Measurements from ENCODE around the gene ACSS1. TPM values are rescaled to one million over a fixed set of nuclear protein-coding genes. Genes with fewer than 3 reads are reported as not detected.

The ACSS1 gene
- total RNA-seq, 2 experiments from 2014 or later = 38.3 to 40.3 TPM

DNA sequence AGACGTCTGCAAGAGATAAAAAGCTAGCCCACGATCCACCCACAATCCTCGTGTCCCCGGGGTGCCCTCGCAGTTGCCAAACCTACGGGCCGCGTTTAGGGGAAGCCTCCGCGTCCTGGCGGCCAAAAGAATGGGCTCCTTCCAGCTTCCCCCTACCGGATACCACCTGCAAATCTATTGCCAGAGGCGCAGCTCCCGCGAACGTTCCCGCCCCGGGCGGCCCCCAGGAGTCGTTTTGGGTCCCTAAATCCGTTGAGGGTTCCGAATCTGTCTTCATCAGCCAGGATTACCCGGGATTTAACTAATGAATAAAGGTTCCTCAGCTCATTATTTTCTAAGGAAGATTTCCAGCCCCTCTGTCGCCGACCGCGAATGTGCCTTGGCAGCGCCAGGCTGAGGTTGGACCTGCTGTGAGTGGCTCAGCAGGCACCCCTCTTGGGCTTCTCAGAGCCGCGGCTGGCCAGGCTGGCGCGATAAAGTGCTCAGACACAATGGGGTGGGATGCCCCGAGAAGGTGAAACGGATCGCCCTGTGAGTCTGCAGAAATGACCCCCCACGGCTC is 26.8 kb upstream of the ACSS1 start:
- POLR2A ChIA-PET = interaction anchor here (0.7 kb wide), 1 partner anchor 28 kb away, joined by 3 read pairs; no protein-coding TSS in a partner anchor

GRCh38 chr20:25083773-25084625 is 26.1 kb upstream of the ACSS1 start:
- DNase-seq = no peak
- Mint-ChIP-seq H3K36me3 (ENCODE audit: low read depth) (peaks cover 2% of the 10 kb centered on the region), H3K27ac (no peak overlapping the region), H3K9me3 (no peaks in the 10 kb centered on the region), H3K27me3 (peaks cover 64% of the 10 kb centered on the region), H3K4me3 (no peak overlapping the region), H3K4me1 (peaks cover 9% of the 10 kb centered on the region)
- POLR2A ChIA-PET = interaction anchor here (0.6 to 0.7 kb wide), 2 partner anchors 27 to 66 kb away, joined by 3 read pairs; no protein-coding TSS in a partner anchor
- CTCF ChIA-PET = no interaction called here

More for the DNA sequence above, 26.8 kb upstream of the ACSS1 start:
- H3K27me3 Mint-ChIP-seq = peaks cover 58% of the 10 kb centered on the region
- no peaks in the 10 kb centered on the region for H3K9me3 Mint-ChIP-seq
- DNase-seq = no peak
- H3K36me3 Mint-ChIP-seq (ENCODE audit: low read depth) = peaks cover 2% of the 10 kb centered on the region
- H3K4me3 Mint-ChIP-seq = no peak overlapping the region
- H3K4me1 Mint-ChIP-seq = peaks cover 12% of the 10 kb centered on the region
- CTCF ChIA-PET = no interaction called here
- no peak overlapping the region for H3K27ac Mint-ChIP-seq

DNA sequence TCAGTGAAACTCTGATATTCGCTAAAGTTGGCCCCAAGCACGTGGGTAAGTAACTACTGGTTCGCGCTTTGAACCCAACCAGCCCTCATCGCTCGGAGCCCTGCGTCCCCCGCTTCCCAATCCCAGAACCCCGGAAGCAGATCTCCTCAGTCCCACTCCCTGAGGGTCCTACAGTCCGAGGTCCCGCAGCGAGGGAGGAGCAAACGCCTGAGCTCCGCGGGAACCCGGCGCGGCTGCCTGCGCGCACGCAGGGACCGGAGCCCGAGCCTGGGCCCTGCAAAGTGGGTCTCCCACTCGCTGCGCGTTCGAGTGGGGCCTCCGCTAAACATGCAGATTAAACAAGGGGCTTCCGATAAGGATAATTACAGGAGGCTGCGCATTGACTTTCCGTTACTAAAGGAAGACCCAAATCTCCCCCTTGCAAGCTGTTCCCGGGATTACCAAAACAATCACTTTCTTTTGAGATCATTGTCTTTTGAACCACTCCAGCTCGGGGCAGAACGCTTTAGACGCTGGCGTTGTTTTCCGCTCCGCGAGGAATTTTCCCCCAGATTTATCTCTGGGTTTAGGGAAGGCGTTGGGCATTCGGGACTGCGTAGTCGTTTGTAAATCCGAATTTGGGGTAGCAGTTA is 25.3 kb upstream of the ACSS1 start:
- no peak overlapping the region for H3K4me3 Mint-ChIP-seq
- POLR2A ChIA-PET = interaction anchor here (0.6 kb wide), 1 partner anchor 67 kb away, joined by 3 read pairs; no protein-coding TSS in a partner anchor
- H3K4me1 Mint-ChIP-seq = peaks cover 9% of the 10 kb centered on the region
- CTCF ChIA-PET = no interaction called here
- H3K9me3 Mint-ChIP-seq = no peaks in the 10 kb centered on the region
- H3K27me3 Mint-ChIP-seq = peaks cover 72% of the 10 kb centered on the region
- peaks cover 2% of the 10 kb centered on the region for H3K36me3 Mint-ChIP-seq (ENCODE audit: low read depth)
- H3K27ac Mint-ChIP-seq = no peak overlapping the region
- no peak for DNase-seq

- peaks cover 79% of the 10 kb centered on the region for H3K27me3 Mint-ChIP-seq
- CTCF ChIA-PET = no interaction called here
- POLR2A ChIA-PET = interaction anchor here (2.3 kb wide), 1 partner anchor 25 kb away, joined by 6 read pairs; the partner anchor contains the start of gene ACSS1
- no peak overlapping the region for H3K4me3 Mint-ChIP-seq
- H3K36me3 Mint-ChIP-seq (ENCODE audit: low read depth) = peaks cover 2% of the 10 kb centered on the region
- H3K4me1 Mint-ChIP-seq = peaks cover 11% of the 10 kb centered on the region
- H3K9me3 Mint-ChIP-seq = no peaks in the 10 kb centered on the region
- no peak for DNase-seq
- no peak overlapping the region for H3K27ac Mint-ChIP-seq
Observed at GRCh38 chr20:25082498-25082873, 24.5 kb upstream of the ACSS1 start.

DNA sequence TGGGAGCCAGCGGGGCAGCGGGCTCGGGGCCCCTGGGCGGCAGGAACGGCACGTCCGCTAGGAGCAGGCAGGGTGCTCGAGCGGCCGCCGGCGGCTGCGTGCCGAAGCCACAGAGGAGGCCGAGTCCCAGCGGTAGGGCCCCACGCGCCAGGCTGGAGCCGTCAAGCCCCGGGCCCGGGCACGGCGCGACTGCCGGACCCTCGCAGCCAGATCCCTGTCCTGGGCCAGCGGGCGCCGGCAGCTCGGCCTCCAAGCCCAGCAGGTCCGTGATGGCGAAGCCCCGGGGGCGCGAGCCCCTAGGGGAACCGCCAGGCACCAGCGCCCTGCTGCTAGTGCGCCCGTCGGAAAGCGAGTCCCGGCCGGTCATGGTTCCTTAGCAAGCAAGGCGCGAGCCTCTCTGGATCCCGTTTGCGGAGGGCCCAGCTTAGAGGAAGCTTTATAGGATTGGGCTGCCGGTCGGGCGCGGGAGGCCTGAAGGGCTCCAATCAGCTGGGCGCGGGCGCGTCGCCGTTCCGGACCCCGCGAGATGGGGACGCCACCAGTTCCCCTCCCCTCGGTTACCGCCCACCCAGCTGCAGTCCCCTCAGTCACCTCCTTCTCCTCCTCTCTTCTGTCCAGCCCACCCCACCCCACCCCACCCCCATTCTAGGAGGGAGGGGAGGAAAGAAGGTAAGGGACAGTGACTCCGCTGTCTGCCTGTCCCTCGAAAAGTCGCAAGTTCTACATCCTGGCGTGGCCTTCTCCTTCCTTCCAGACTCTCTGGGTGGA is 24.0 kb upstream of the ACSS1 start, which contains the start of gene VSX1:
VSX1 (minus strand) TSS at position 412 of the 768 bp plus-strand sequence; CDS start at position 367, 45 bp downstream.
- no peak for DNase-seq
- H3K27me3 Mint-ChIP-seq = peaks cover 81% of the 10 kb centered on the region
- peaks cover 11% of the 10 kb centered on the region for H3K4me1 Mint-ChIP-seq
- peaks cover 2% of the 10 kb centered on the region for H3K36me3 Mint-ChIP-seq (ENCODE audit: low read depth)
- H3K4me3 Mint-ChIP-seq = no peak within 1 kb of the TSS
- H3K9me3 Mint-ChIP-seq = no peaks in the 10 kb centered on the region
- POLR2A ChIA-PET = interaction anchor here (2.3 kb wide), 1 partner anchor 24 kb away, joined by 6 read pairs; the partner anchor contains the start of gene ACSS1
- CTCF ChIA-PET = no interaction called here
- no peak within 1 kb of the TSS for H3K27ac Mint-ChIP-seq

GRCh38 chr20:25081065-25081729 is 23.3 kb upstream of the ACSS1 start:
- Mint-ChIP-seq H3K4me1 (peaks cover 11% of the 10 kb centered on the region), H3K36me3 (ENCODE audit: low read depth) (peaks cover 2% of the 10 kb centered on the region), H3K27me3 (peaks cover 83% of the 10 kb centered on the region), H3K27ac (no peak overlapping the region), H3K4me3 (no peak overlapping the region), H3K9me3 (no peaks in the 10 kb centered on the region)
- CTCF ChIA-PET = no interaction called here
- POLR2A ChIA-PET = interaction anchor here (2.3 kb wide), 1 partner anchor 23 kb away, joined by 6 read pairs; the partner anchor contains the start of gene ACSS1
- peak; percentile 46 for DNase-seq

- H3K27me3 Mint-ChIP-seq = peaks cover 79% of the 10 kb centered on the region
- ChIA-PET POLR2A (interaction anchor here (1.3 kb wide), 1 partner anchor 14 kb away, joined by 4 read pairs; no protein-coding TSS in a partner anchor), CTCF (no interaction called here)
- no peak for DNase-seq
- H3K4me3 Mint-ChIP-seq = no peak overlapping the region
- no peaks in the 10 kb centered on the region for H3K9me3 Mint-ChIP-seq
- peaks cover 9% of the 10 kb centered on the region for H3K4me1 Mint-ChIP-seq
- H3K36me3 Mint-ChIP-seq (ENCODE audit: low read depth) = peaks cover 2% of the 10 kb centered on the region
- no peak overlapping the region for H3K27ac Mint-ChIP-seq
Observed at GRCh38 chr20:25079171-25079570, 21.2 kb upstream of the ACSS1 start.

- CTCF ChIA-PET = no interaction called here
- no peak for DNase-seq
- peaks cover 2% of the 10 kb centered on the region for H3K36me3 Mint-ChIP-seq (ENCODE audit: low read depth)
- H3K27ac Mint-ChIP-seq = no peak overlapping the region
- H3K4me1 Mint-ChIP-seq = peaks cover 7% of the 10 kb centered on the region
- POLR2A ChIA-PET = interaction anchor here (0.6 to 1.3 kb wide), 2 partner anchors 14 to 19 kb away, joined by 3 to 4 read pairs; no protein-coding TSS in a partner anchor
- H3K9me3 Mint-ChIP-seq = no peaks in the 10 kb centered on the region
- no peak overlapping the region for H3K4me3 Mint-ChIP-seq
- peaks cover 75% of the 10 kb centered on the region for H3K27me3 Mint-ChIP-seq
Observed at GRCh38 chr20:25078662-25079061, 20.7 kb upstream of the ACSS1 start.

GRCh38 chr20:25077610-25078169 is 19.8 kb upstream of the ACSS1 start:
- Mint-ChIP-seq H3K9me3 (no peaks in the 10 kb centered on the region), H3K27ac (no peak overlapping the region), H3K36me3 (ENCODE audit: low read depth) (peaks cover 2% of the 10 kb centered on the region), H3K4me3 (no peak overlapping the region), H3K27me3 (peaks cover 74% of the 10 kb centered on the region), H3K4me1 (peaks cover 6% of the 10 kb centered on the region)
- CTCF ChIA-PET = no interaction called here
- no peak for DNase-seq
- POLR2A ChIA-PET = no interaction called here

- Mint-ChIP-seq H3K4me1 (peaks cover 2% of the 10 kb centered on the region), H3K27me3 (peaks cover 75% of the 10 kb centered on the region), H3K36me3 (ENCODE audit: low read depth) (peaks cover 2% of the 10 kb centered on the region), H3K9me3 (no peaks in the 10 kb centered on the region), H3K27ac (no peak overlapping the region), H3K4me3 (no peak overlapping the region)
- ChIA-PET CTCF (no interaction called here), POLR2A (no interaction called here)
- DNase-seq = no peak
Observed at GRCh38 chr20:25076731-25077609, 19.0 kb upstream of the ACSS1 start.

DNA sequence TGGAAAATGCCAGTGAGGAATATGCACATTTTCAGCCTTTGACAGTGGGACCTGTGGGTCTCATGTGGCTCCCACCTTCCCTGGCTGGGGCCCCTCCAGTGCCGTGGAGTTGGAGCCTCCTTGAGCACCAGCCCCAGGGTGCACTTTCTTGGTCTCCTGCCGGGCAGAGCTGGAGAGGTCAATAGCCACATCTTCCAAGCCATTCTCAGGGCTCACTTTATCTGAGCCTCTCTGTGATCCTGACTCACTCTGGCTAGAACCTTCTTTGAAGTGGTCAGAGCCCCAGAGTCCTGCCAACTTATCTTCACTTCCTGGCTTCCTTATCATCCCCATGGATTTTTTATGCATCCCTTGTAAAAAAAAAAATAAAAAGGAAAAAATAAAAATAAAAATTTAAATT is 18.3 kb upstream of the ACSS1 start:
- POLR2A ChIA-PET = no interaction called here
- CTCF ChIA-PET = no interaction called here
- H3K4me3 Mint-ChIP-seq = no peak overlapping the region
- H3K27me3 Mint-ChIP-seq = peaks cover 79% of the 10 kb centered on the region
- H3K36me3 Mint-ChIP-seq (ENCODE audit: low read depth) = peaks cover 2% of the 10 kb centered on the region
- no peaks in the 10 kb centered on the region for H3K9me3 Mint-ChIP-seq
- H3K27ac Mint-ChIP-seq = no peak overlapping the region
- no peak for DNase-seq
- peaks cover 2% of the 10 kb centered on the region for H3K4me1 Mint-ChIP-seq

Data from activated CD4-positive, alpha-beta memory T cell treated with anti-CD3 and anti-CD28 coated beads, Interleukin-2, amount 10 ng/mL, durations not matched to agents 7 days and 5 days (primary cell).